ENCODE results near the gene ALDH7A1.
"Not testable (repeated sequence)": the region's sequence is repeated elsewhere in the genome, so short reads cannot be mapped to it uniquely, and the experiment has no call there.

The ALDH7A1 gene

DNA sequence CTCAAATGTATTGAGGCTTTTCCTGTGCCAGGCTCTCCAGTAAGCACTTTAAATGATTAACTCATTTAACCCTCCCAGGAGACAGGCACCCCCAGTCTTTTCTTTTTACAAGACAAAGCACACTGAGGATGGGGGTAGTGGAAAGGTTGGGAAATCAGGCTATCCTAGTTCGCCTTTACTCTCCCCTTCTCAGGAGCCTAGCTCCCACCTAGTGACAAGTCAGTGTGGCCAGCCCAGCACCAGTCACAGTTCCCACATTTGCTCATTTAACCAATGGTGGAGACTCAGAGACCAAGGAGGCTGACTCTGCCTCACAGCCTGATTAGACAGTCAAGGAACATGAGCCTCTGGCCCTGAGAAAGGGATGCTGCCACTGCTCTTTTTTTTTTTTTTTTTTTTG, 3.5 kb downstream of the ALDH7A1 start:
- DNase-seq = no peak

DNA sequence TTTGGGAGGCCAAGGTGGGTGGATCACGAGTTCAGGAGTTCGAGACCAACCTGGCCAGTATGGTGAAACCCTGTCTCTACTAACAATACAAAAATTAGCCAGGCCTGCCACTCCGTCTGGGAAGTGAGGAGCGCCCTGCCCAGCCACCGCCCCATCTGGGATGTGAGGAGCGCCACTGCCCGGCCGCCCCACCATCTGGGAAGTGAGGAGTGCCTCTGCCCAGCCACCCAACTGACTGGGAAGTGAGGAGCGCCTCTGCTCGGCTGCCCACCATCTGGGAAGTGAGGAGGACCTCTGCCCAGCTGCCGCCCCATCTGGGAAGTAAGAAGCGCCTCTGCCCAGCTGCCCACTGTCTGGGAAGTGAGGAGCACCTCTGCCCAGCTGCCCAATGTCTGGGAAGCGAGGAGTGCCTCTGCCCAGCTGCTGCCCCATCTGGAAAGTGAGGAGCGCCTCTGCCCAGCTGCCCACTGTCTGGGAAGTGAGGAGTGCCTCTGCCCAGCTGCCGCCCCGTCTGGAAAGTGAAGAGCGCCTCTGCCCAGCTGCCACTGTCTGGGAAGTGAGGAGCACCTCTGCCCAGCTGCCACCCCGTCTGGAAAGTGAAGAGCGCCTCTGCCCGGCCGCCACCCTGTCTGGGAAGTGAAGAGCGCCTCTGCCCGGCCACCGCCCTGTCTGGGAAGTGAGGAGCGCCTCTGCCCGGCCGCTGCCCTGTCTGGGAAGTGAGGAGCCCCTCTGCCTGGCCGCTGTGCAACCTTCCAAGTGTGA, 5.3 kb downstream of the ALDH7A1 start:
- DNase-seq = no peak

GRCh38 chr5:126587551-126588390, 7.2 kb downstream of the ALDH7A1 start:
- DNase-seq = no peak

DNA sequence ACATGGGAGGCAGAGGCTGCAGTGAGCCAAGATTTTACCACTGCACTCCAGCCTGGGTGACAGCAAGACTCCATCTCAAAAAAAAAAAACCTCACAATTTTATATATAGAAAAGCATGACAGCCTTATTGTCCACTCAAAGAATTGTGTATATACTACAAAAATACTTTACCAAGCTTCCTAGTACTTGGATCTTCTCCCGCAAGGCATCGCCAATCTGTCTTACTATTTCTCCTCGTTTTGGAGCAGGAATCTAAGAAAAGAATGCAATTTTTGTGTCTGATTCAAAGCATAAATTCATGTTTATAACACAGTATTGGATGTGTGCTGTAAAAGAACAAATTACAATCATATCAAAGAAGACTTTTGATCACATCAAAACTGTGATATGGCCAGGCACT, 11.3 kb downstream of the ALDH7A1 start:
- DNase-seq = no peak

DNA sequence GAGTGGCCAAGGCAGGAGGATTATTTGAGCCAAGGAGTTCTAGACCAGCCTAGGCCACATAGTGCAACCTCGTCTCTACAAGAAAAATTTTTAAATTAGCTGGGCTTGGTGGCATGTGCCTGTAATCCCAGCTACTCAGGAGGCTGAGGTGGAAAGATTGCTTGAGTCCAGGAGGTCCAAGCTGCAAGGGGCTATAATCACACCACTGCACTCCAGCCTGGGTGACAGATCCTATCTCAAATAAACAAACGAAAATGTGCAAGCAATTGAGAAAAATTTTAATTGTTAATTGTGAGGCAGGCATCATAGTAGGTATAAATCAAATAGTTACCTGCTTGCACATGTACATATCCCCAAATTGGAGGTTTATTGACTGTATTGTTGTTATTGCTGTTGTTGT, 15.3 kb downstream of the ALDH7A1 start:
- DNase-seq = no peak

DNA sequence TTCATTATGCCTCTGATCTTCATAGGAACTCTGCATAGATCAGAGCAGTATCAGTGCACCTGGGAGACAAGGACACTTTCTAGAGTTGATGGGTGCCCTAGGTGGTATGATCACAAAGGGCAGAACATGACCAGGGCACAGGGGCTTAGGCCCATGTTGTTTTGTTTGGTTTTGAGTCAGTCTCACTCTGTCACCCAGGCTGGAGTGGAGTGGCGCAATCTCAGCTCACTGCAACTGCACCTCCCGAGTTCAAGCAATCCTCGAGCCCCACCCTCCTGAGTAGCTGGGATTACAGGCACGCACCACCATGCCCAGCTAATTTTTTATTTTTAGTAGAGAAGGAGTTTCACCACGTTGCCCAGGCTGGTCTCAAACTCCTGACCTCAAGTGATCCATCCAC, 17.6 kb downstream of the ALDH7A1 start:
- DNase-seq = no peak

DNA sequence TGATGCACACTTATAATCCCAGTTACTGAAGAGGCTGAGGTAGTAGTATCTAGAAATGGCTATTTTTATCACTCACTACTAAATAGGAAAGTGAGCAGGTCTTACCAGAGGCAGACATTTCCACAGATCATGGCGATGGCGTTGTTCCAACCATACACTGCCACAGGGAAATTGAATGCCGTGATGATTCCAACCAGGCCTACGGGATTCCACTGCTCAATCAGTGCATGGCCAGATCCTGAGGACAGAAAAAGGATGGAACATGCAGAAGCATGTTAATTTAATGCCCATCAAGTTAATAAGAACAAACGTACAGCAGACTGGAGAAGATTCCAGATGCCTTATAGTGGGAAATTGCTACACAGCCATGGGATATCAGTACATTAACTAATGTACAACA, 18.0 kb downstream of the ALDH7A1 start:
- no peak for DNase-seq

GRCh38 chr5:126575644-126576043, 19.4 kb downstream of the ALDH7A1 start:
- no peak for DNase-seq

DNA sequence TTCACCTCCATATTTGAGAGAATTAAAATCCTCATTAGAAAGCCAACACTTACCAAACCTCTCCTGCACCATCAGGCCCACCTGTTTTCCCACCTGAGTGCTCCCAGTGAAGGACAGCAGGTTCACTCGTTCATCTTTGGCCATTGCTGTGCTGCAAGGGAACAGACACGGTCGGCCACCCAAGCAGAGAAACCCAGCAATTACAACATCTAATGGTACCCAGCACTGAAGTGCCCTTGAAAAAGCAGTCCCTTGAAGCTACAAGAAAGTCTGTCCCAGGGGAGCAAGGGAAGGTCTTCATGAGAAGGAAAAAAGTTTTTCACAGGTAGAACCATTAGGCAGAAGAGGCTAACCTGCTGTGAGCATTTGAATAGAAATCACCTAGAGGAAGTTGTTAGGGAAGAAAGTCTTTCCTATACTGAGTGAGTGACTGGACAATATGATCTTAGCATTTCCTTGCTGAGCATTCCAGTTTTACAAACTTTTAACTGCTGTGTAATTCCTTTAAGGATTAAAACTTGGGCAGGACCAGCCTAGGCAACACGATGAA, 26.7 kb downstream of the ALDH7A1 start:
- DNase-seq = no peak

DNA sequence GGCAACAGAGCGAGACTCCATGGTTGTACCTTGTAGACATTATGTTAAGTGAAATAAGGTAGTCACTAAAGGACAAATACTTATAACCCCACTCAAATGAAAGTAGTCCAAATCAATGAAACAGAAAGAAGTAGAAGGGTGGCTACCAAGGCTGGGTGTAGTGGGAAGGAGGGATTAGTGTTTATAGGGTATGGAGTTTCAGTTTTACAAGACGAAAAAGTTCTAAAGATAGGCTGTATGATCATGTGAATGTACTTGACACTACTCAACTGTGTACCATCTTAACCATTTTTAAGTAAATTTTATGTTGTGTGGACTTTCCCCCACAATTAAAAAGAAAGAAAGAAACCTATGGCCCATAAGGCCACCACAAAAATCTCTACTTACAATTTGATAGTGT, 32.2 kb downstream of the ALDH7A1 start:
- no peak for DNase-seq

- no peak for DNase-seq
Measured at GRCh38 chr5:126561908-126562307, 33.1 kb downstream of the ALDH7A1 start.

GRCh38 chr5:126555101-126555500, 39.9 kb downstream of the ALDH7A1 start:
- DNase-seq = not testable (repeated sequence)

GRCh38 chr5:126552614-126553013, 42.4 kb downstream of the ALDH7A1 start:
- DNase-seq = no peak

GRCh38 chr5:126544087-126544740, 50.8 kb downstream of the ALDH7A1 start:
- DNase-seq = peak; percentile 11

GRCh38 chr5:126543660-126544059, 51.4 kb downstream of the ALDH7A1 start:
- no peak for DNase-seq

GRCh38 chr5:126543009-126543408, 52.0 kb downstream of the ALDH7A1 start:
- no peak for DNase-seq

DNA sequence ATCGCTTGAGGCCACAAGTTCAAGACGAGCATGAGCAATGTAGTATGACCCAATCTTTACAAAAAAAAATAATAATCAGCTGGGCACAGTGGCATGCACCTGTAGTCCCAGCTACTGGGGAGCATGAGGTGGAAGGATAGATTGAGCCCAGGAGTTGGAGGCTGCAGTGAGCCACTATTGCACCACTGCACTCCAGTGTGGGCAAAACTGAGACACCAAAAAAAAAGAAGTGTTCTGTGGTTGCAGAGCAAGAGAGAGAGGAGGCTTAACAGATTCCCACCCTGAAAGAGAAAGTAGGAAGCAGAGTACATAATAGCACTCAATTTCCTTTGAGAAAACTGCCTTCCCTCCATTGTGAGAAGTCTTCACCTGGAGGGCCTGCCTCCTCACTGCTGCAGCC, 52.6 kb downstream of the ALDH7A1 start:
- DNase-seq = no peak

DNA sequence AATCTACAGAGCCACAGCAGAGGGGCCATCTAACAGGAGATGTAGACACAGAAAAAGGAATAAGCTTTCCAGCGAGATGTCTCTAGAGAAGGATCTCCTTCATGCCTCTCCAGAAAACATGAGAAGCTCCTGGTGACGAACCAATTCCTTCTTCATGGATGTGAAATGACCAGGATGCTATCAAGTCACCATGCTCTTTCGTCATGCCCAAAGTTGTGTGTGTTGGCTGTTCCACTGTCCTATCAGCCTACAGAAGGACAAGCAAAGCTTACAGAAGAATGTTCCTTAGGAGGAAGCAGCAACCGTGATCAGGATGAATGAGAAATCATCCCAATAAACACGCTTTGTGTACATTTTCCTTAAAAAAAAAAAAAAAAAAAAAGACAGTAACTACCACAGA, 54.4 kb downstream of the ALDH7A1 start:
- no peak for DNase-seq

DNA sequence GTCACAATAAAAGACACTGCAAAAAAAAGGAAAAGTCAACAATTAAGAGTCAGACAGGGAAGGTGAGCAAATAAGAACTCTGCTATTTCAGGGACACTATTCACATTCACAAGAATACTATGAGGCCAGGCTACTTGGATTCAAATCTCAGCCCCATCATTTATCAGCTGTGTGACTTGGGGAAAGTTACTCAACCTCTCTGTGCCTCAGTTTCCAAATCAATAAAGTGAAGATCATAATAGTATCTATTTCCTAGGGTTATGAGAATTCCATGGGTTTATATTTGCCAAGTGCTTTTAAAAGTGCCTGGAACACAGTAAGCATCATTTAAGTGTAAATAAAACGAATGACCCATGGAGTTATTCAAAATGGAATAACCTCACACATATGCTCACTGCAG, 56.4 kb downstream of the ALDH7A1 start:
- DNase-seq = no peak

GRCh38 chr5:126536874-126537273, 58.1 kb downstream of the ALDH7A1 start:
- no peak for DNase-seq

GRCh38 chr5:126535856-126536545, 59.0 kb downstream of the ALDH7A1 start:
- DNase-seq = no peak

DNA sequence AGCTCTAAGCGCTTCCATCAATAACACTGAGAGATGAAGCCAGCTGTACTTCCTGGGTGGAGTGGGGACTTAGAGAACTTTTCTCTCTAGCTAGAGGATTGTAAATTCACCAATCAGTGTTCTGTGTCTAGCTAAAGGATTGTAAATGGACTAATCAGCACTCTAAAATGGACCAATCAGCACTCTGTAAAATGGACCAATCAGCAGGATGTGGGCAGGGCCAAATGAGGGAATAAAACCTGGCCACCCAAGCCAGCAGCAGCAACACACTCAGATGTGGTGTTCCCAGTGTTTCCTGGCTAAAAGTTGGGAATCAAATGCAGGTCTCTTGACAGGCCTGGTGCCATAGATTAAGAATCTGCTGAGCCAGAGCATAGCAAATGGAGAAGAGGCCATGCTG, 60.5 kb downstream of the ALDH7A1 start:
- no peak for DNase-seq

All from COR-L47 (cell line).